ENCODE measurements around the gene PNLIP. TPM values are rescaled to one million over a fixed set of nuclear protein-coding genes. Genes with fewer than 3 reads are reported as not detected.

Gene PNLIP
- total RNA-seq = not detected

DNA sequence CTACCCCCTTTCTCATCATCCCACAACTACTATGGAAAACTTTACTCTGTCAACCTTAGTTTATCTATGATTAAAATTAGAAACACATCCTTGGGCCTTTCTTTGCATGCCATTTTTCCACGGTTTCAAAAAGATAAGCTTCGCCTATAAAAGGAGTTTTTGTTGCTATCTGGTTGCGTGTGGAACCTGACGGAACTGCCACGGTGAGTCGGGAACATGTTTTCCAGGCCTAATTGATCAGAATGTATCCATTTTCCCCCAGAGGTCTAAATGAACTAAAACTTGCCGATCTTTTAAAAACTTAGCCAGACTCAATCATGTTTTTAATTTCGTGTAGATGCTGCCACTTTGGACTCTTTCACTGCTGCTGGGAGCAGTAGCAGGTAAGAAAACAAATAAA lies at the start of gene PNLIP:
Gene PNLIP (plus strand): TSS at position 176 of the 400 bp plus-strand sequence. CDS start 162 bp downstream, at position 338.
- H3K27ac Mint-ChIP-seq = no peak within 1 kb of the TSS
- peaks cover 9% of the 10 kb centered on the region for H3K9me3 Mint-ChIP-seq
- peaks cover 1% of the 10 kb centered on the region for H3K36me3 Mint-ChIP-seq
- DNase-seq (ENCODE audit: low spot score) (no peak), ATAC-seq (no peak)
- H3K4me1 Mint-ChIP-seq (ENCODE audit: low read depth in 2 of 2) = no peaks in the 10 kb centered on the region
- H3K4me3 Mint-ChIP-seq = no peak within 1 kb of the TSS
- H3K27me3 Mint-ChIP-seq = peaks cover 0 to 2% of the 10 kb centered on the region in 2 donors

DNA sequence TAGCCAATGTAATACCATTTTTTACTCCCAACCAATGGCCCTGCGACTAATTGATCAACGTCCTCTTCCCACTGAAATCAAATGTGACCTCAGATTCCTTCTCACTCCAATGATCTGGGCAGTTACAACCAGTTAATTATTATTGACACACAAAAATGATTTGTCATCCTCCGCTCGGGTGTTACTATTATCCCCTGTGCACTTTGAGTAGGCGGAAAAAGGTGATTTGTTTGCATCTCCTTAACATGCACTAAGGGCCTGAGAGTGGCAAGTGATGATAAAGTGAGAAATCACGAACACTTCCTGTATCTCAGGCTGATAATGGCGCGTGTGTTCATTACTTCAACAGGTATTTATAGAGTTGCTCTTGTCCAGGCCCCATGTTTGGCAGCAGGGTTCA lies 40.9 kb upstream of the PNLIP start:
- Mint-ChIP-seq H3K4me3 (no peak overlapping the region), H3K9me3 (peaks cover 16% of the 10 kb centered on the region), H3K27ac (no peak overlapping the region), H3K27me3 (no peaks in the 10 kb centered on the region), H3K36me3 (no peaks in the 10 kb centered on the region), H3K4me1 (ENCODE audit: low read depth in 2 of 2) (no peaks in the 10 kb centered on the region)
- DNase-seq (ENCODE audit: low spot score) (no peak), ATAC-seq (no peak)

GRCh38 chr10:116510565-116510964 lies 35.2 kb upstream of the PNLIP start:
- peaks cover 13% of the 10 kb centered on the region for H3K9me3 Mint-ChIP-seq
- ATAC-seq (no peak), DNase-seq (ENCODE audit: low spot score) (no peak)
- no peaks in the 10 kb centered on the region for H3K4me1 Mint-ChIP-seq (ENCODE audit: low read depth in 2 of 2)
- no peak overlapping the region for H3K4me3 Mint-ChIP-seq
- H3K27ac Mint-ChIP-seq = no peak overlapping the region
- H3K36me3 Mint-ChIP-seq = no peaks in the 10 kb centered on the region
- peaks cover 6% of the 10 kb centered on the region in 2 donors for H3K27me3 Mint-ChIP-seq

DNA sequence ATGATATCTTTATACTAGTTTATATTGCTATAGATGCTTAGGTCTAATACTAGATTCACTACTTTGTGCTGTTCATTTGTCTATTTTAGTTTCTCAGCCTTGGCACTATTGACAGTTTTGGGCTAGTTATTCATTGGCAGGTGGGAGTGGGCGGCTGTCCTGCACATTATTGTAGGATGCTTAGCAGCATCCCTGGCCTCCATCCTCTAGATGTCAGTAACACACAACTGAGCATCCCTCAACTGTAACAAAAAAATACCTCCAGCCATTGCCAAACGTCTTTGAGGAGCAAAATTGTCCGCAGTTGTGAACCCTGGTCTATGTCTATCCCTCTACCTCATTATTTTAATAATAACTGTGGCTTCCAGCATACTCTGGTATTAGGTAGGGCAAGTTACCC lies 34.4 kb upstream of the PNLIP start:
- Mint-ChIP-seq H3K36me3 (no peaks in the 10 kb centered on the region), H3K4me1 (ENCODE audit: low read depth in 2 of 2) (no peaks in the 10 kb centered on the region), H3K27me3 (peaks cover 6% of the 10 kb centered on the region in 2 donors), H3K4me3 (no peak overlapping the region), H3K9me3 (peaks cover 13% of the 10 kb centered on the region), H3K27ac (no peak overlapping the region)
- DNase-seq (ENCODE audit: low spot score) (no peak), ATAC-seq (no peak)

- DNase-seq (ENCODE audit: low spot score) (no peak), ATAC-seq (no peak)
- Mint-ChIP-seq H3K27me3 (no peaks in the 10 kb centered on the region), H3K4me3 (no peak overlapping the region), H3K4me1 (ENCODE audit: low read depth in 2 of 2) (no peaks in the 10 kb centered on the region), H3K27ac (no peak overlapping the region), H3K36me3 (no peaks in the 10 kb centered on the region), H3K9me3 (no peaks in the 10 kb centered on the region)
Measured at GRCh38 chr10:116521424-116522290, 24.1 kb upstream of the PNLIP start.

GRCh38 chr10:116522803-116523381 lies 22.8 kb upstream of the PNLIP start:
- no peaks in the 10 kb centered on the region for H3K4me1 Mint-ChIP-seq (ENCODE audit: low read depth in 2 of 2)
- H3K4me3 Mint-ChIP-seq = no peak overlapping the region
- no peaks in the 10 kb centered on the region for H3K27me3 Mint-ChIP-seq
- no peak overlapping the region for H3K27ac Mint-ChIP-seq
- ATAC-seq = no peak
- no peaks in the 10 kb centered on the region for H3K36me3 Mint-ChIP-seq
- no peaks in the 10 kb centered on the region for H3K9me3 Mint-ChIP-seq
- no peak for DNase-seq (ENCODE audit: low spot score)

DNA sequence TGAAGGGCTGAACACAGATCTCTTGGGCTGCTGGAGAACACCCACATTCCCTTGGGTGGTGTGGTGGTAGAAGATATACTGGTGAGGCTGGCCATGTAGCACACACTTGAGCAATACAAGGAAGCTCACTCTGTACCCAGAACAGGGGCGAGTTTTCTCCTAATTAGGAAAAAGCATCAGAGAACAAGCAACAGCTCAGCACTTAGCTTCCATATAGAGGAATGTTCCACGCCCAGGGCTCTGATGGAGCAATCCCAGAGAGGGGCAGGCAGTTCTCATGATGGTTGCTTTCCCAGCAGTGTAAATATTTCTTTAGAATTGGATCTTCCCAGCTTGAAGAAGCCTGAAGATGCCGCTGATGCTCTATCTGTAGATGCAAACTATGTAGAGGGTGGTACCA lies 21.0 kb upstream of the PNLIP start:
- Mint-ChIP-seq H3K4me3 (no peak overlapping the region), H3K27ac (no peak overlapping the region), H3K4me1 (ENCODE audit: low read depth in 2 of 2) (no peaks in the 10 kb centered on the region), H3K27me3 (no peaks in the 10 kb centered on the region), H3K36me3 (no peaks in the 10 kb centered on the region), H3K9me3 (no peaks in the 10 kb centered on the region)
- ATAC-seq (no peak), DNase-seq (ENCODE audit: low spot score) (no peak)

DNA sequence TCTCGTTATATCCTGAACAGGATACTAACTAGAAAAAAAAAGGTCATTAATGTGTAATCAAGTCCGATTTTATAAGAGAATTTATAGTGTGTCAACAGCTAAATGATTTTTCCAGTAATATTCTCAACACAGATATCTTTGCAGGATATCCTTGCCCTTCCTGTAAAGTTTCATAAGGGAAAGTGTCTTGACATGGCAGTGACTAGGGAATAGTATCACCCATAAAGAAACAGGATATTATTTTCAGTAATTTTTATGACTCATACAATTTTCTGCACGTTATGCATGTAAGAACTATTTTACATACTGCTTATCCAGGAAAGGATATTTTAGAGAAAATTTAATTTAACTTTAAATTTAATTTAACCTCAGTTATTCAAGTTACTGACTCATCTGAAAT lies 19.5 kb upstream of the PNLIP start:
- Mint-ChIP-seq H3K9me3 (peaks cover 3% of the 10 kb centered on the region), H3K27me3 (no peaks in the 10 kb centered on the region), H3K27ac (no peak overlapping the region), H3K4me1 (ENCODE audit: low read depth in 2 of 2) (no peaks in the 10 kb centered on the region), H3K4me3 (no peak overlapping the region), H3K36me3 (no peaks in the 10 kb centered on the region)
- DNase-seq (ENCODE audit: low spot score) (no peak), ATAC-seq (no peak)

GRCh38 chr10:116536810-116537209 lies 8.9 kb upstream of the PNLIP start:
- Mint-ChIP-seq H3K4me1 (ENCODE audit: low read depth in 2 of 2) (no peaks in the 10 kb centered on the region), H3K36me3 (peaks cover 5% of the 10 kb centered on the region), H3K27me3 (peaks cover 2 to 7% of the 10 kb centered on the region in 2 donors), H3K9me3 (peaks cover 9% of the 10 kb centered on the region), H3K27ac (no peak overlapping the region), H3K4me3 (no peak overlapping the region)
- ATAC-seq (no peak), DNase-seq (ENCODE audit: low spot score) (no peak)

GRCh38 chr10:116538456-116538855 lies 7.3 kb upstream of the PNLIP start:
- no peak for DNase-seq (ENCODE audit: low spot score)
- Mint-ChIP-seq H3K4me3 (no peak overlapping the region), H3K27me3 (peaks cover 2 to 7% of the 10 kb centered on the region in 2 donors), H3K9me3 (peaks cover 3% of the 10 kb centered on the region), H3K4me1 (ENCODE audit: low read depth in 2 of 2) (no peaks in the 10 kb centered on the region), H3K36me3 (peaks cover 5% of the 10 kb centered on the region), H3K27ac (no peak overlapping the region)
- ATAC-seq = no peak

GRCh38 chr10:116538992-116539391 lies 6.7 kb upstream of the PNLIP start:
- ATAC-seq = no peak
- Mint-ChIP-seq H3K4me1 (ENCODE audit: low read depth in 2 of 2) (no peaks in the 10 kb centered on the region), H3K36me3 (peaks cover 5% of the 10 kb centered on the region), H3K9me3 (peaks cover 3% of the 10 kb centered on the region), H3K27ac (no peak overlapping the region), H3K27me3 (peaks cover 2 to 7% of the 10 kb centered on the region in 2 donors), H3K4me3 (no peak overlapping the region)
- no peak for DNase-seq (ENCODE audit: low spot score)

GRCh38 chr10:116540814-116541213 lies 4.9 kb upstream of the PNLIP start:
- peaks cover 5% of the 10 kb centered on the region for H3K9me3 Mint-ChIP-seq
- H3K27me3 Mint-ChIP-seq = peaks cover 2 to 7% of the 10 kb centered on the region in 2 donors
- ATAC-seq (no peak), DNase-seq (ENCODE audit: low spot score) (no peak)
- H3K4me1 Mint-ChIP-seq (ENCODE audit: low read depth in 2 of 2) = no peaks in the 10 kb centered on the region
- peaks cover 5% of the 10 kb centered on the region for H3K36me3 Mint-ChIP-seq
- no peak overlapping the region for H3K4me3 Mint-ChIP-seq
- H3K27ac Mint-ChIP-seq = no peak overlapping the region

DNA sequence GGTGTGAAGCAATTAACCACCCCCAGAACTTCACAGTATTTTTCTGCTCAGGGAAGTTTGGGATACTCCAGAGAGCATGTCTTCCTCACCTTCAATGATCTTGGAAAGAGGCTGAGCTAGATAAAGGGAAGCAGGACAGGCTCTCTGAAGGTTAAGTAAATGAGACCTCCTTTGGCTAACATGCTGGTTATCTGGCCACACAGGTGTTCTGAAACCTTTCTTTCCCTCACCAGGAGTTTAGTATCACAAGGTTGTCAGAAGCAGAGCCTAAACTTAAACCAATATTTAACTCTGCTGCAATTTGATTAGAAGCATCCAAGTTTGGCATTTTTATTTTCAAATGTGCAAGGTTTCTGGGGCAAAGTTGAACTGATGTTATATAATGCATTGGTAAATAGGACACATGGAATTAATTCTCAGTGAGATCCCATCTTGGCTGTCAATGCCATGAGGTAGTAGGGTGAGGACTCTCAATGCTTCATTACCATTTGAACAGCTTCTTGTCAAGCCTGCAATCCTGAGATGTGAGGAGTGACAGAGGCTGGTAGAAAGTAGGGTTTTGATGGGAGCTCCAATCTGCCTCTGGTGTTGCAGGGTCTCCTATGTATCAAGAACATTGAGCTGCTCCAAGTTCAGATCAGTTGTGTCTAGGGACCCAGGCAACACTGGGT lies 3.6 kb upstream of the PNLIP start:
- no peak for DNase-seq (ENCODE audit: low spot score)
- no peak overlapping the region for H3K27ac Mint-ChIP-seq
- no peaks in the 10 kb centered on the region for H3K4me1 Mint-ChIP-seq (ENCODE audit: low read depth in 2 of 2)
- H3K27me3 Mint-ChIP-seq = peaks cover 5 to 7% of the 10 kb centered on the region in 2 donors
- no peak for ATAC-seq
- peaks cover 5% of the 10 kb centered on the region for H3K36me3 Mint-ChIP-seq
- peaks cover 12% of the 10 kb centered on the region for H3K9me3 Mint-ChIP-seq
- no peak overlapping the region for H3K4me3 Mint-ChIP-seq

DNA sequence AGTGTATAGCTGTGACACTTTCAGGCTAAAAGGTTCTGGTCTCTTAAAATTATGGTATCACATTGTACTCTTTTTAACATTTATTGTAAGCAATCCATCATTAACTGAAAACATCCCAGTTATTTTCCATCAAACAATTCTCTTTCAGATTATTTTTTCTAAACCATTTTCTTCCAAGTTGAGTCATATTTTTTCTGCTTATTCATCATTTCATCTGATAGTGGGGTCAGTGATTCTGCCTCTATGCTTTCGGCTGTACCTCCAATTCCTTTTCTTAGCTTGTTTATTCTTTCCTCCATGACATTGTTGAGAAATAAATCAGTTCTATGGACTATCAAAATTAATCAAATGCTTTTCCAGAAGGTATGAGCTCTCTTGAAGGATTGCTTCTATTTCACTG lies 609 bp upstream of the PNLIP start:
- Mint-ChIP-seq H3K4me1 (ENCODE audit: low read depth in 2 of 2) (no peaks in the 10 kb centered on the region), H3K9me3 (peaks cover 12% of the 10 kb centered on the region), H3K27me3 (peaks cover 0 to 5% of the 10 kb centered on the region in 2 donors), H3K27ac (no peak overlapping the region), H3K36me3 (peaks cover 5% of the 10 kb centered on the region), H3K4me3 (no peak overlapping the region)
- DNase-seq (ENCODE audit: low spot score) (no peak), ATAC-seq (no peak)

Measured in natural killer cell treated with Interleukin-12 subunit alpha and Interleukin-12 subunit beta and Interleukin-15 and Interleukin-18, amount 100 ng/mL, for 72 hours (primary cell).